HEK293 (cell line): ENCODE data around the gene PIGH.

Experiments
- CTCF ChIP-seq: fragments of 450-650 bp; formaldehyde crosslinking; IDR thresholded peaks from 2 replicates; pipeline ENCODE4 v1.5.1; 2016; ENCODE audit warnings: missing biosample characterization, missing genetic modification characterization
- PATZ1 ChIP-seq: fragments of 450-650 bp; formaldehyde crosslinking; IDR thresholded peaks from 2 replicates; pipeline ENCODE4 v1.5.1; 2016; ENCODE audit warnings: missing biosample characterization, missing genetic modification characterization
- SP3 ChIP-seq: fragments of 450-650 bp; formaldehyde crosslinking; IDR thresholded peaks from 2 replicates; pipeline ENCODE4 v1.5.1; 2016; ENCODE audit warnings: missing biosample characterization, missing genetic modification characterization
- YY1 ChIP-seq: fragments of 450-650 bp; formaldehyde crosslinking; IDR thresholded peaks from 2 replicates; pipeline ENCODE4 v1.5.1; 2018; ENCODE audit warnings: missing biosample characterization, missing genetic modification characterization
- ZBTB20 ChIP-seq: fragments of 450-650 bp; formaldehyde crosslinking; IDR thresholded peaks from 2 replicates; pipeline ENCODE4 v1.5.1; 2016; ENCODE audit warnings: missing biosample characterization, missing genetic modification characterization
- ZNF311 ChIP-seq: fragments of 450-650 bp; formaldehyde crosslinking; IDR thresholded peaks from 2 replicates; pipeline ENCODE4 v1.5.1; 2017; ENCODE audit warnings: missing biosample characterization, missing genetic modification characterization, borderline replicate concordance
- ZNF354C ChIP-seq: fragments of 450-650 bp; formaldehyde crosslinking; IDR thresholded peaks from 2 replicates; pipeline ENCODE4 v1.5.1; 2016; ENCODE audit warnings: missing biosample characterization, missing genetic modification characterization, low read depth, borderline replicate concordance
- ZNF416 ChIP-seq: fragments of 450-650 bp; formaldehyde crosslinking; IDR thresholded peaks from 2 replicates; pipeline ENCODE4 v1.5.1; 2016; ENCODE audit warnings: missing biosample characterization, missing genetic modification characterization
- ZNF514 ChIP-seq: fragments of 450-650 bp; formaldehyde crosslinking; IDR thresholded peaks from 2 replicates; pipeline ENCODE4 v1.5.1; 2016; ENCODE audit warnings: missing biosample characterization, missing genetic modification characterization
- ZNF600 ChIP-seq: fragments of 450-650 bp; formaldehyde crosslinking; IDR thresholded peaks from 2 replicates; pipeline ENCODE4 v1.5.1; 2016; ENCODE audit warnings: missing biosample characterization, missing genetic modification characterization
- ZXDB ChIP-seq: fragments of 450-650 bp; formaldehyde crosslinking; IDR thresholded peaks from 2 replicates; pipeline ENCODE4 v1.5.1; 2016; ENCODE audit warnings: missing biosample characterization, missing genetic modification characterization
- TF ChIP-seq, protein P1 (sequence below): fragments of 450-650 bp; formaldehyde crosslinking; IDR thresholded peaks from 2 replicates; pipeline ENCODE4 v1.5.1; 2016; ENCODE audit warnings: missing biosample characterization, missing genetic modification characterization

DNA sequence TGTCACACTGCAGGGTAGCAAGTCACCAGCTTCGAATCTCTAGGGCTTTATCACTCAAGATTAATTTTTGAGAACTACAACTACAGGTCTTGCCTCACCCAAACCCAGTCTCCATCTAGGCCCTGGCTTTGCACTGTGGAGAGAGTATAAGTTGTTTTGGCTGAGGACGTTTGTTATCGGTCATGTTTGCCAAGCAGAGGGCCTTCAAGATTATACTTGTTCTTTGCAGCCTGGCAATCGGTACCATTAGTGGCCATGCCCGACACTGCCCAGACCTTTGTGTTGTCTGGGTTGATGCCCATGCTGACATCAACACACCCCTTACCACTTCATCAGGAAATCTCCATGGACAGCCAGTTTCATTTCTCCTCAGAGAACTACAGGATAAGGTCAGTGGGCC, 45.3 kb upstream of the PIGH start:
- no peak for TF ChIP-seq ZNF416
- TF ChIP-seq CTCF: no peak
- TF ChIP-seq, protein P1, sequence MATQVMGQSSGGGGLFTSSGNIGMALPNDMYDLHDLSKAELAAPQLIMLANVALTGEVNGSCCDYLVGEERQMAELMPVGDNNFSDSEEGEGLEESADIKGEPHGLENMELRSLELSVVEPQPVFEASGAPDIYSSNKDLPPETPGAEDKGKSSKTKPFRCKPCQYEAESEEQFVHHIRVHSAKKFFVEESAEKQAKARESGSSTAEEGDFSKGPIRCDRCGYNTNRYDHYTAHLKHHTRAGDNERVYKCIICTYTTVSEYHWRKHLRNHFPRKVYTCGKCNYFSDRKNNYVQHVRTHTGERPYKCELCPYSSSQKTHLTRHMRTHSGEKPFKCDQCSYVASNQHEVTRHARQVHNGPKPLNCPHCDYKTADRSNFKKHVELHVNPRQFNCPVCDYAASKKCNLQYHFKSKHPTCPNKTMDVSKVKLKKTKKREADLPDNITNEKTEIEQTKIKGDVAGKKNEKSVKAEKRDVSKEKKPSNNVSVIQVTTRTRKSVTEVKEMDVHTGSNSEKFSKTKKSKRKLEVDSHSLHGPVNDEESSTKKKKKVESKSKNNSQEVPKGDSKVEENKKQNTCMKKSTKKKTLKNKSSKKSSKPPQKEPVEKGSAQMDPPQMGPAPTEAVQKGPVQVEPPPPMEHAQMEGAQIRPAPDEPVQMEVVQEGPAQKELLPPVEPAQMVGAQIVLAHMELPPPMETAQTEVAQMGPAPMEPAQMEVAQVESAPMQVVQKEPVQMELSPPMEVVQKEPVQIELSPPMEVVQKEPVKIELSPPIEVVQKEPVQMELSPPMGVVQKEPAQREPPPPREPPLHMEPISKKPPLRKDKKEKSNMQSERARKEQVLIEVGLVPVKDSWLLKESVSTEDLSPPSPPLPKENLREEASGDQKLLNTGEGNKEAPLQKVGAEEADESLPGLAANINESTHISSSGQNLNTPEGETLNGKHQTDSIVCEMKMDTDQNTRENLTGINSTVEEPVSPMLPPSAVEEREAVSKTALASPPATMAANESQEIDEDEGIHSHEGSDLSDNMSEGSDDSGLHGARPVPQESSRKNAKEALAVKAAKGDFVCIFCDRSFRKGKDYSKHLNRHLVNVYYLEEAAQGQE (tag by site-specific recombination): no peak
- TF ChIP-seq ZNF311: no peak
- no peak for TF ChIP-seq ZNF514 (tag by site-specific recombination)
- no peak for TF ChIP-seq SP3 (tag by site-specific recombination)
- no peak for TF ChIP-seq ZBTB20 (tag by site-specific recombination)
- no peak for TF ChIP-seq YY1 (tag by site-specific recombination)
- TF ChIP-seq PATZ1 (tag by site-specific recombination): no peak
- TF ChIP-seq ZNF354C (tag by site-specific recombination): no peak
- TF ChIP-seq ZNF600: no peak
- no peak for TF ChIP-seq ZXDB (tag by site-specific recombination)
